GM19372 (cell line): ENCODE measurements around the gene CSNK2B.
"Not testable (repeated sequence)": the region's sequence is repeated elsewhere in the genome, so short reads cannot be mapped to it uniquely, and the experiment has no call there.

Experiments
- ATAC-seq: cut with Tn5 transposase; IDR thresholded peaks from one replicate; pipeline ENCODE4 v1.9.1; 2021; ENCODE audit warnings: mild to moderate bottlenecking, low read depth, moderate library complexity; ENCODE audit not compliant: unreplicated experiment

Gene CSNK2B

GRCh38 chr6:31687860-31688693 is 22.2 kb downstream of the CSNK2B start:
- ATAC-seq = no peak

GRCh38 chr6:31689249-31690110 is 23.6 kb downstream of the CSNK2B start:
- ATAC-seq = no peak

GRCh38 chr6:31690231-31691077 is 24.6 kb downstream of the CSNK2B start:
- no peak for ATAC-seq

- ATAC-seq = no peak
These were observed 25.2 kb downstream of the CSNK2B start for GRCh38 chr6:31691078-31691463.

GRCh38 chr6:31691564-31692108 is 25.8 kb downstream of the CSNK2B start:
- ATAC-seq = no peak

- ATAC-seq = no peak
These were observed 26.5 kb downstream of the CSNK2B start for GRCh38 chr6:31692353-31692752.

- no peak for ATAC-seq
These were observed 27.0 kb downstream of the CSNK2B start for GRCh38 chr6:31692886-31693285.

- ATAC-seq = no peak
These were observed 27.7 kb downstream of the CSNK2B start for GRCh38 chr6:31693535-31693934.

GRCh38 chr6:31697555-31697954 is 31.7 kb downstream of the CSNK2B start:
- ATAC-seq = no peak

- ATAC-seq = no peak
These were observed 35.0 kb downstream of the CSNK2B start for GRCh38 chr6:31700740-31701401.

- ATAC-seq = no peak
These were observed 36.0 kb downstream of the CSNK2B start for GRCh38 chr6:31701666-31702404.

- ATAC-seq = no peak
These were observed 36.5 kb downstream of the CSNK2B start for GRCh38 chr6:31702405-31702818.

GRCh38 chr6:31702819-31703716 is 37.2 kb downstream of the CSNK2B start, which contains the start of gene ABHD16A:
Gene ABHD16A (minus strand): TSS chr6:31703324. CDS start chr6:31703281, 43 bp downstream.
- ATAC-seq = peak; percentile 93

- no peak for ATAC-seq
These were observed 40.1 kb downstream of the CSNK2B start for GRCh38 chr6:31705931-31706330.

GRCh38 chr6:31706599-31706998 is 40.7 kb downstream of the CSNK2B start, which contains the start of gene LY6G6F:
Gene LY6G6F (plus strand): TSS chr6:31706866. CDS start chr6:31706907, 41 bp downstream.
- no peak for ATAC-seq

- ATAC-seq = no peak
These were observed 41.8 kb downstream of the CSNK2B start for GRCh38 chr6:31707701-31708100.

GRCh38 chr6:31708224-31708623 is 42.3 kb downstream of the CSNK2B start:
- no peak for ATAC-seq

GRCh38 chr6:31709157-31709556 is 43.3 kb downstream of the CSNK2B start:
- ATAC-seq = not testable (repeated sequence)
